Measurements from ENCODE around the gene PRKCZ. TPM values are rescaled to one million over a fixed set of nuclear protein-coding genes. Genes with fewer than 3 reads are reported as not detected.

The PRKCZ gene
- total RNA-seq, 1 donor from 2014 or later: 13.9 TPM

- no peak for DNase-seq (ENCODE audit: low spot score)
- intact Hi-C loops (cut with DNase I): no loop called here
These were observed 174.6 kb downstream of the PRKCZ start for GRCh38 chr1:2224631-2225428.

DNA sequence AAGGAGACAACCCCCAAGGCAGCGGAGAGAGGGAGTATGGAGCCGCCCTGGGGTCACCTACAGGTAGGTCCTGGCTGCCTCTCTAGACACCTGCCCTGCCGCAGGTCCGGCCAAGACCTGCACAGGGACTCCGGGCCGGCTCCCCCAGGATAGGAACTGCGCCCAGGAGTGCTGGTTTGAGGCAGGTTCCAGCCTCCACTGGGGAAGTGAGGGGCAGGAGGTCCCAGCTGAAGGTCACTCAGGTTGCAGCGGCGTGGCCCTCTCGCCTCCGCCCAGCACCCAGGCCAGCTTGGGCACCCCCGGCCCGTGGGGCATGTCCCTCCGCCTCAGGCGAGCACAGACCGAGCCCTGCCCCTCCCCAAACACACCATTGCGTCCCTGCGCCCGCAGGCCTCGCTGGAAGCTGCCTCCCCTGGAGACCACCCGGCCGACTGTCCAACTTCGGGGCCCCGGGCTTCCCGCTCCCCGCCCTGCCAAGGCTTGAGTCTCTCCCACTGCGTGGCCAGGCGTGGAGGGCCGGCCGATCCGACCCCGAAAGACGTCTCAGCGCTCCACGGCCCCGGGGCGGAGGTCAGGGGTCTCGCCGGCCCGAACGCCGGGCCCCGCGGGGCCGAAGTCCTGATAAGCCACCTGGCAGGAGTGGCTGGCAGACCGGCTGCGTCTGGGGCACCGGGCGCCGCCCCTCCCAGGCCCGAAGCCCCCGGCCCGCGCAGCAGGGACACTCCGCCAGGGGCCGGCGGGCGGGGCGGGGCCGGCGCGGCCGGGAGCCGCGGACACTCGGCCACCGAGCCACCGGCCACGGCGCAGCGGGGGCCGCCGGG is 176.5 kb downstream of the PRKCZ start:
- intact Hi-C loops (cut with DNase I): loop anchor here (2.0 kb wide), 1 partner anchor 14 kb away; no protein-coding TSS in a partner anchor
- peak; percentile 70 for DNase-seq (ENCODE audit: low spot score)

- intact Hi-C loops (cut with DNase I): loop anchor here (2.0 kb wide), 1 partner anchor 15 kb away; no protein-coding TSS in a partner anchor
- peak; percentile 98 for DNase-seq (ENCODE audit: low spot score)
These were observed 177.3 kb downstream of the PRKCZ start for GRCh38 chr1:2227346-2228156.

- no peak for DNase-seq (ENCODE audit: low spot score)
These were observed 178.0 kb downstream of the PRKCZ start, which contains the start of gene SKI for GRCh38 chr1:2228157-2228594. Gene SKI, plus strand, starts transcription at chr1:2228319. Its CDS starts 448 bp downstream, at chr1:2228767.

GRCh38 chr1:2228694-2229036 is 178.5 kb downstream of the PRKCZ start:
- intact Hi-C loops (cut with DNase I): no loop called here

More at GRCh38 chr1:2228157-2228594, 178.0 kb downstream of the PRKCZ start, which contains the start of gene SKI:
- intact Hi-C loops (cut with DNase I): no loop called here

DNA sequence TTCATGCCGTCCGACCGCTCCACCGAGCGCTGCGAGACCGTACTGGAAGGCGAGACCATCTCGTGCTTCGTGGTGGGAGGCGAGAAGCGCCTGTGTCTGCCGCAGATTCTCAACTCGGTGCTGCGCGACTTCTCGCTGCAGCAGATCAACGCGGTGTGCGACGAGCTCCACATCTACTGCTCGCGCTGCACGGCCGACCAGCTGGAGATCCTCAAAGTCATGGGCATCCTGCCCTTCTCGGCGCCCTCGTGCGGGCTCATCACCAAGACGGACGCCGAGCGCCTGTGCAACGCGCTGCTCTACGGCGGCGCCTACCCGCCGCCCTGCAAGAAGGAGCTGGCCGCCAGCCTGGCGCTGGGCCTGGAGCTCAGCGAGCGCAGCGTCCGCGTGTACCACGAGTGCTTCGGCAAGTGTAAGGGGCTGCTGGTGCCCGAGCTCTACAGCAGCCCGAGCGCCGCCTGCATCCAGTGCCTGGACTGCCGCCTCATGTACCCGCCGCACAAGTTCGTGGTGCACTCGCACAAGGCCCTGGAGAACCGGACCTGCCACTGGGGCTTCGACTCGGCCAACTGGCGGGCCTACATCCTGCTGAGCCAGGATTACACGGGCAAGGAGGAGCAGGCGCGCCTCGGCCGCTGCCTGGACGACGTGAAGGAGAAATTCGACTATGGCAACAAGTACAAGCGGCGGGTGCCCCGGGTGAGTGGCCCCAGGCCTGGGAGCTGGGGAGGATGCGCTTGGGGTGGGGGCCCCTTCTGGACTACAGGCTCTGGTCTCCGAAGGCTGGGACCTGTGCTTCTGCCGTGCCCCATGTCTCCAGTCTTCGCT is 179.0 kb downstream of the PRKCZ start:
- intact Hi-C loops (cut with DNase I): no loop called here
- DNase-seq (ENCODE audit: low spot score): peak; percentile 87

More at GRCh38 chr1:2228694-2229036, 178.5 kb downstream of the PRKCZ start:
- no peak for DNase-seq (ENCODE audit: low spot score)

DNA sequence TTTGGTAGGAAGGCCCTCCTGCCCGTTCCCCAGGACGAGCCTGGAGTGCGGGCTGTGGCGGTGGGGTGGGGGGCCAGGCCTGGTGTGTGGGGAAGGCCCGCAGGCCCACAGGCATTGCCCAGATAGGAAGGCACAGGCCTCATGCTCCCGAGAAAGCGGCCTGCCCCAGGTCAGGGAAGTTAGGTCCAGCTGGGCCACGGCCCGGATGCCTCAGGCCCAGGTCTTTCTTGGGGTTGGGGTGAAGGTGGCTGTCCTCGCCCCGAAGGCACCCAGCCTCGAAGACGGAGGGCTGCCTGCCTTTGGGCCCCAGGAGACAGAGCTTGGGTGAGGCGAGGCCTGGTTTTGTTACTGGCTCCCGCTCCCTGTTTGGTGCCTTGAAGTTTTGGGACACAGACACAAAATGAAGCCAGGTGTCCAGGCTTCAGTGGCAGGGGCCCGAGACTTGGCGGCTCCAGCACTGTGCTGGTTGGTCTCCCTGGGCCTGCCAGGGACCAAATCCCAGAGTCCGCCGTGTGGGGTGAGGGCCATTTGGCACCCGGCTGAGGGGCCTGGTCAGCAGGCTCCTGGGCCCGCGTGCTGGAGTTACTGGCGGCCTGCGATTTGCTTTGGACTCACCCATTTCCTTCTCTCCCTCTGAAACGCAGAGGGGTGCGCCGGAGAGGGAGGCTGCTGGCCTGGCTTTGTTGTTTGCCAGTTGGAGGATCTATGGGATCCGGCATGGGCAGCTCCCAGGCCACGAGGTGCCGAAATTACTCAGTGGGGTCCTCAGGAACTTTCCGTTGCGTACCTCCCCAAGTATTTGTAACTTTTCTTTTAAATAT is 179.9 kb downstream of the PRKCZ start:
- intact Hi-C loops (cut with DNase I): loop anchor here (2.0 kb wide), 2 partner anchors 25 to 85 kb away; no protein-coding TSS in a partner anchor
- no peak for DNase-seq (ENCODE audit: low spot score)

DNA sequence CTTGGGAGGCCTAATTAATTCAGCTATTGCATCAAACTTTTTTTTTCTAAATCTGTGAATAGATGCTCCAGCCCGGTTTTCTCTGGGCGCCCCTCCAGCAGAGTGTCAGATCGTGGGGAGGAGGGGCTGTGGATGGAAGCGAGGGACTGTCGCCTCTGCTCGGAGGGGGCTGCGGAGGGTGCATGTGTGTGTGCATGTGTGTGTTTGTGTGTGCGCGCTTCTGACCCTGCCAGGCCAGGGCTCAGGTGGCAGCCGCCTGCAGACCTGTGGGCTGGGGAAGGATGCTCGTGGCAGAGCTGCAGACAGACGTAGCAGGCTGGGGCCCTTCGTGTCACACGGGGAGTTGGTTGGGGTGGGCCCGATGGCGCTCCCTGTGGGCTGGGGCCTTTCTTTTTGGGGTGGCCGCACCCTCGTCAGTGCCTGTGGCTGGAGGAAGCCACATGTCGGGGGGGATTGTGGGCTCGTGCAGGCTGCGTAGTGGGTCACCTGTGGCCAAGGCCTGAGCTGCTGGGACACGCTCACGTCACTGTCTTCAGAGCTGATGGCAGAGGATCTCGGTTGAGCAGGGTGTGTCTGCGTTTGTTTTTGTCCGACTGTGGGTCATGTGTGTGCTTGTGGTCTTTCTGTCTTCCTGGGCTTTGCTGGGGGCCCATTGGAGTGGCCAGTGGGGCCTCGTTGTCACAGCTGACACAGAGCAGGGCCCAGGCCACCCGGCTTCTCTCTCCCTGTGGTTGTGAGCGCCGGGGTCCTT is 180.7 kb downstream of the PRKCZ start:
- intact Hi-C loops (cut with DNase I): loop anchor here (2.0 kb wide), 2 partner anchors 26 to 84 kb away; no protein-coding TSS in a partner anchor
- no peak for DNase-seq (ENCODE audit: low spot score)

GRCh38 chr1:2231532-2232254 is 181.5 kb downstream of the PRKCZ start:
- intact Hi-C loops (cut with DNase I): loop anchor here (2.0 kb wide), 2 partner anchors 27 to 83 kb away; no protein-coding TSS in a partner anchor
- peak; percentile 89 for DNase-seq (ENCODE audit: low spot score)

DNA sequence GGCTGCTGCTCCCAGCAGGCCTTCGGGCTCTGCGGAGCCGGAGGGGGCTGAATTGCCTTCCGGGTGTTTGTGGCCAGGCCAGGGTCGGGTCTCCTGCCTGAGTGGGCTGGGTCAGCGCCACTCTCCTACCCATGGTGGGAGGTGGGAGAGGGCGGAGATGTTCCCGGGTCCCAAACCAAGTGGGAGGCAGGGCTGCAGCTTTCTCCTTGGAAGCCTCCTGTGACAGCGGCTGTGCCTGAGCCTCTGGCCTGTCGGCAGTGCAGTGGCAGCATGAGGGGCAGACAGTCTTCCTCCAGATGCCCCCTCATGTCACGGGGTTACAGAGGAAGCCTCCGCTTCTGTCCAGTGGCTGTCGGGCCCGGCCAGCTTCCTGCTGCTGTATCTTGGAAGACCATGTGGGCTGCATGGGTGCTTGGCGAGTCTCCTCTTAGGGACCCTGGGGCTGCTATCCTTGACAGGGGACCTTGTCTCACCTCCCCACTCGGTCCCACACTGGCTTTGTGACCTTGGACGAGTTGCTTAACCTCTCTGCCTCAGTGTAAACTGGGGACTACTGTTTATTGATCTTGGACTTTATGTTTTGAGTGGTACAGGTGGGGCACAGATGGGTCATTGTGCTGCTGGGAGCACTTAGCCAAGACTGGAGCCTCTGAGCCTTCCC is 182.2 kb downstream of the PRKCZ start:
- no peak for DNase-seq (ENCODE audit: low spot score)
- intact Hi-C loops (cut with DNase I): no loop called here

DNA sequence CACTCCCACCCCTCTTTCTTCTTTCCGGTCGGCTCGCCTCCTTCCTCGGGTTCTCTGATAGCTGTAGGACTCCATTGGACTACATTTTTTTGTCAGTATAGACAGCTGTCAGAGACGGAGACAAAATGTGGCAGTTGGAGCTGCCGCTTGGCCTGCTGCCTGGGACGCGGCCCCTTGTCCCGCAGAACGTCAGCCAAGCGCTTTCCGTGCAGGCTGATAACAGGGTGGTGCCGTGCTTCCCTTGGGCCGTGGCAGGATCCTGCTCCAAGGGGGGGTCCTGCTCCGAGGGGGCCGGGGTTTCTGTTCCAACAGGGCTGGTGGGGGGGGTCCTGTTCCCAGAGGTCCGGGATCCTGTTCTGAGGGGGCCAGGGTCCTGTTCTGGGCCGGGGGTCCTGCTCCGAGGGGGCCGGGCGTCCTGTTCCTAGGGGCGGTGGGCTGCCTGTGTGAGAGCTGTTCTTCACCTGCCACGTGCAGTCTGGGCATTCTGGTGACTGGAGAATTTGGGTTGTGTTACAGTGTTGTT is 182.8 kb downstream of the PRKCZ start:
- DNase-seq (ENCODE audit: low spot score): no peak
- intact Hi-C loops (cut with DNase I): no loop called here

- intact Hi-C loops (cut with DNase I): no loop called here
- DNase-seq (ENCODE audit: low spot score): no peak
These were observed 183.3 kb downstream of the PRKCZ start for GRCh38 chr1:2233468-2233867.

- intact Hi-C loops (cut with DNase I): no loop called here
- DNase-seq (ENCODE audit: low spot score): peak; percentile 93
These were observed 184.0 kb downstream of the PRKCZ start for GRCh38 chr1:2233997-2234761.

DNA sequence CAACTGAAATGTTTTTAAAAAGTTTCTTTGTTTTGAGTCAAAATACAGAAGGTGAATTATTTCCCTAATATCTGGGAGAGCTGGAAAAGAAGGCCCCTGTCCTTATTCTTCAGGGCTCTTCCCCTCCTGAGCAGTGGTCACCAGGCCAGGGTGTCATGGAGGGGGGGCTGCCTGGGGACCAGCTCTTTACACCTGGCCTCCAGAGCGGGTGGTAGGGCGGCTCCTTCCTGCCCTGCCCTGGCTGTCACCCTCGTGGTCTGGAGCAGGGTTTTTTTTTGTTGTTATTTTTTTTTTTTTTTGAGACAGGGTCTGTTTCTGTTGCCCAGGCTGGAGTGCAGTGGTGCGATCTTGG is 184.5 kb downstream of the PRKCZ start:
- intact Hi-C loops (cut with DNase I): no loop called here
- DNase-seq (ENCODE audit: low spot score): no peak
